IMR-90 (cell line): ENCODE results near the gene YPEL5.

Source experiments
- BHLHE40 ChIP-seq: fragments of 150-350 bp; IDR thresholded peaks from 2 replicates; pipeline ENCODE4 v1.6.1; 2016; ENCODE audit warnings: mild to moderate bottlenecking, low read depth, low read length
- CEBPB ChIP-seq: IDR thresholded peaks from 2 replicates; pipeline ENCODE4 v1.6.1; 2012; ENCODE audit warnings: low read depth, low read length, improper control_type of control experiment
- CHD1 ChIP-seq: IDR thresholded peaks from 2 replicates; pipeline ENCODE4 v1.6.1; 2012; ENCODE audit warnings: low read depth, low read length, improper control_type of control experiment
- FOS ChIP-seq: fragments of 150-350 bp; IDR thresholded peaks from 2 replicates; pipeline ENCODE4 v1.6.1; 2016; ENCODE audit warnings: low read depth, low read length
- MAFK ChIP-seq: IDR thresholded peaks from 2 replicates; pipeline ENCODE4 v1.6.1; 2012; ENCODE audit warnings: low read depth, low read length, improper control_type of control experiment
- MXI1 ChIP-seq: IDR thresholded peaks from 2 replicates; pipeline ENCODE4 v1.6.1; 2012; ENCODE audit warnings: low read depth, mild to moderate bottlenecking, low read length, moderate library complexity, borderline replicate concordance
- NFE2L2 ChIP-seq: fragments of 150-350 bp; IDR thresholded peaks from 2 replicates; pipeline ENCODE4 v1.6.1; 2016; ENCODE audit warnings: low read depth, mild to moderate bottlenecking, low read length
- POLR2A ChIP-seq: IDR thresholded peaks from 2 replicates; pipeline ENCODE4 v1.6.1; 2012; ENCODE audit warnings: mild to moderate bottlenecking, low read depth, low read length
- RAD21 ChIP-seq: IDR thresholded peaks from 2 replicates; pipeline ENCODE4 v1.6.1; 2012; ENCODE audit warnings: low read length, improper control_type of control experiment
- SMC3 ChIP-seq: fragments of 150-350 bp; IDR thresholded peaks from 2 replicates; pipeline ENCODE4 v1.6.1; 2016; ENCODE audit warnings: low read depth, mild to moderate bottlenecking, antibody characterized with exemption, low read length, moderate library complexity
- TF ChIP-seq, protein P1 (sequence below): conservative IDR thresholded peaks from 2 replicates; pipeline ENCODE4 v1.5.1; 2012; ENCODE audit warnings: mild to moderate bottlenecking, low read depth, low read length, improper control_type of control experiment

DNA sequence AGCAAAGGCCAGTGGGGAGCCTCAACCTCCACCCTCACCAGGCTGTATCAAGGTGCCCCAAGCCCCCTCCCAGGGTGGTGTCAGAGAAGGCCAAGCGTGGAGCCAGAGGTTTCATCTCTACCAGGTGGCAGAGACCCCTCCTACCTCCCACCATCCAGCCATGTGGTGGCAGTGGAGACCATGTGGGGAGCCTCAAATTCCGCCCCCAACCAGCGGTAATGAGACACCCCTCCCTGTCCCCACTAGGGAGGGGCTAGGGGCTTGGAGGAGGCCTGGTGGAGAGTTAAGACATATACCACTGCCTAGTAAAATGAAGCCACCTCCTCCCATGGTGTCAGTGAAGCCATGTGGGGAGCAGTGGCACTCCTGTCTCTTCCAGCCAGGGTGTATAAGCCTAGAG, 24.4 kb upstream of the YPEL5 start:
- TF ChIP-seq, protein P1, sequence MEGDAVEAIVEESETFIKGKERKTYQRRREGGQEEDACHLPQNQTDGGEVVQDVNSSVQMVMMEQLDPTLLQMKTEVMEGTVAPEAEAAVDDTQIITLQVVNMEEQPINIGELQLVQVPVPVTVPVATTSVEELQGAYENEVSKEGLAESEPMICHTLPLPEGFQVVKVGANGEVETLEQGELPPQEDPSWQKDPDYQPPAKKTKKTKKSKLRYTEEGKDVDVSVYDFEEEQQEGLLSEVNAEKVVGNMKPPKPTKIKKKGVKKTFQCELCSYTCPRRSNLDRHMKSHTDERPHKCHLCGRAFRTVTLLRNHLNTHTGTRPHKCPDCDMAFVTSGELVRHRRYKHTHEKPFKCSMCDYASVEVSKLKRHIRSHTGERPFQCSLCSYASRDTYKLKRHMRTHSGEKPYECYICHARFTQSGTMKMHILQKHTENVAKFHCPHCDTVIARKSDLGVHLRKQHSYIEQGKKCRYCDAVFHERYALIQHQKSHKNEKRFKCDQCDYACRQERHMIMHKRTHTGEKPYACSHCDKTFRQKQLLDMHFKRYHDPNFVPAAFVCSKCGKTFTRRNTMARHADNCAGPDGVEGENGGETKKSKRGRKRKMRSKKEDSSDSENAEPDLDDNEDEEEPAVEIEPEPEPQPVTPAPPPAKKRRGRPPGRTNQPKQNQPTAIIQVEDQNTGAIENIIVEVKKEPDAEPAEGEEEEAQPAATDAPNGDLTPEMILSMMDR: no peak
- no peak for TF ChIP-seq POLR2A
- no peak for TF ChIP-seq MAFK
- TF ChIP-seq BHLHE40: no peak
- no peak for TF ChIP-seq CHD1
- no peak for TF ChIP-seq MXI1
- TF ChIP-seq FOS: no peak
- no peak for TF ChIP-seq RAD21
- no peak for TF ChIP-seq NFE2L2
- no peak for TF ChIP-seq SMC3
- no peak for TF ChIP-seq CEBPB
